Endometrial microvascular endothelial cells (primary cell): Measurements from ENCODE around the gene DOLPP1. TPM values are rescaled to one million over a fixed set of nuclear protein-coding genes. Genes with fewer than 3 reads are reported as not detected.

ENCODE experiments used
- in situ Hi-C: cut with HindIII; loops from 2 replicates; pipeline ENCODE4 v1.10.0; 2017; ENCODE audit warnings: low sequenced_read_pairs, low pct_unique_long_range_greater_than_20kb; ENCODE audit errors: inconsistent ontology term
- total RNA-seq: library from RNA; depleted of rRNA; stranded (reverse); fragments of >200 nt; gene quantifications from one replicate; pipeline ENCODE4 v1.2.3, GENCODE V29; 2015; ENCODE audit errors: inconsistent ontology term

DOLPP1 gene
- total RNA-seq, 1 donor from 2014 or later = 23.8 TPM

DNA sequence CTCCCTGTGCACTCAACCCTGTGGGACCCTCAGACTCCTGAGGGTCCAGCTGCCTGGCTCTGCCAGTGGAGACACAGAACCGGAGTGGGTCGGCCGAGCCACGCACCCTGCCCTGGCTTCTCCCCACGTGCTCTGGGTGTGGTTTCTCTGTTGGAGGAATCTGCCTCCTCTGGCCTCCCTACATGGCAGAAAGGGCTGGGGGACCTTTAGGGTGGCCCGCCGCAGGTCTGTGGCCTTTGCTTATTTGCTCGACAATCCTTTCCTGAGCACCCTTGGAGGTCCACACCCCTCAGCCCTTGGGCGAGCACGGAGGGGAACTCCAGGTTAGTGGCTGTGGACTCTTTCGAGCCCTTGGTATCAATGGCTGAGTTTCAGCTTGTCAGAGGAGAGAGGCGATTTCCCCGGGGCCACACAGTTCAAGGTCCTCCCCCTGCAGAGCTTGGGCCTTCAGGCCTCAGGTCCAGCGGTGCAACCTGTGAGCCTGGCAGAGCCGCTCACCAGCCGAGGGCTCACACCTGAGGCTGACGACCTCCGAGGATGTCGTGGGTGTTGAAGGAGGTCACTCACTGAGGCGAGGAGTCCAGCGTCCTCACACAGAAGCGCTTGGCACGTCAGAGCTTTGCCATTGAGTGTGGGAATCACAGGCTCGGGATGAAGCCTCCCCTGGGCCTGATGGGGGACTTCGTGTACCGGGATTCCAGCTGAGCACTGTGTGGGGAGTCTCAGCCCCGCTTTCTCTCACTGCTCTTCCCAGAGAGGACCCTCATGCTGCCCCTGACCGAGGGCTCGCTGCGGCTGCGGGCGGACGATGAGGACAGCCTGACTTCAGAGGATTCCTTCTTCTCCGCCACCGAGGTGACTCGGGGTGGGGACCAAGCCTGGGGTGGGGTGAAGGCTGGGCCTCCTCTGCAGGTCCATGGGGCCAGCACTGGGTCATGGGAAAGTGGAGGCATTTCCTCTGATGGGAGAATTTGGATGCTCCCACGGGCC is 20.8 kb upstream of the DOLPP1 start:
- in situ Hi-C loops = no loop called here

DNA sequence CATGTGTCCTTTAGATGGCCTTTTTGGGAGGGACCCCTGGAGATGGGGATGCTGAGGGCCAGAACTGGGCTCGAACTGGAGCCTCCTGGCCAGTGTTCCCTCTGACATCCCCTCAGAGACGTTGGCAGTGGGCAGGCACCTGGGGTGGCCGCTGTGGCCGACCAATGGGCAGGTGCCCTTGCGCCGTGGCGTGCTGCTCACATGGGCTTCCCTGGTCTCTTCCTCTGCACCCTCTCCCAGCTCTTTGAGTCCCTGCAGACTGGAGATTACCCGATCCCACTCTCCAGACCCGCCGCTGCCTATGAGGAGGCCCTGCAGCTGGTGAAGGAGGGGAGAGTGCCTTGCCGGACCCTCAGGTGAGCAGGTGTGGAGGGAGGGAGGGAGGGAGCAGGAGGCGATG is 19.9 kb upstream of the DOLPP1 start:
- in situ Hi-C loops = no loop called here

DNA sequence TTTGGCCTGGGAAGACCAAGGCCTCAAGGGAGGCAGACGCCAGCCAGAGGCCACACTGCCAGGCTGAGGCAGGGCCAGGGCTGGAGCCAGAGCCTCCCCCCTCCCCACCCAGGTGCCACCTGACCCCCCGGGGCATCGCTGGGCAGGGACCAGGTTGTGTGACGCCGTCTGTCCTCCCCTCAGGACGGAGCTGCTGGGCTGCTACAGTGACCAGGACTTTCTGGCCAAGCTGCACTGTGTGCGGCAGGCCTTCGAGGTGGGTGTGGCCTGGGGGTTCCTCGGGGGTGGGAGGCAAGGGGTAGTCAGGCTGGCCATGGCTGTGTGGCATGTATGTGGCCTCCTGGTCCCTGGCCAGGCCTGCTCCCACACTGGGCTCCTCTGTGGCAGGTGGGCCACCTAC is 17.9 kb upstream of the DOLPP1 start:
- in situ Hi-C loops = no loop called here

DNA sequence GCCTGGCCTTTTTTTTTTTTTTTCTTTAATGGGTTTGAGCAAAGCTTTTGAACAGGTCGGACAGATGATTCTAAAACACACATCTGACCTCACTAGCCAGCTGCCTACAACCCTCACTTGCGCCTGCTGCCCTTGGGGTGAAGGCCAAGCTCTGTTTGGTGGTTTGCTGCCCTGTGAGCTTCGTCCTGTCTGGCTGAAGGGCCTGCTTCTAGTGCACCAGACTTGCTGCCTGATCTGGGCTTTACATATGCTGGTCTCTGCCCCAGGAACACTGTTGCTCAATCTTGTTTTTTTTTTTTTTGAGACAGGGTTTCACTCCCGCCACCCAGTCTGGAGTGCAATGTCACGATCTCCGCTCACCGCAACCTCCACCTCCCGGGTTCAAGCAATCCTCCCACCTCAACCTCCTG is 16.4 kb upstream of the DOLPP1 start:
- in situ Hi-C loops = no loop called here

DNA sequence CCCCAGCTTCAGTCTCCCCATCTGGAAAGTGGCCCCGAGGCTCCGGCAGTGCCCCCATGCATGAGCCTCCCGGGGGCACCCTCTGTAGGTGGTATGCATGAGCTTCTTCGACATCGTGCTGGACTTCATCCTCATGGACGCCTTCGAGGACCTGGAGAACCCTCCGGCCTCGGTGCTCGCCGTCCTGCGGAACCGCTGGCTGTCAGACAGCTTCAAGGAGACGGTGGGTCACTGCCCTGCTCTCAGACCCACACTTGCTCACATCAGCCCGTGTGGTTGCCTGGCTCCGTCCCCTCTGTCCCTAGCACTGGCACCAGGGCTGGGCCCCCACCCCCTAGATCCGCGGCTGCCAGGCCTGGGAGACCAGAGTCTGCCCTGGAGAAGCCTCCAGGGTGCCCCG is 12.8 kb upstream of the DOLPP1 start:
- in situ Hi-C loops = no loop called here

DNA sequence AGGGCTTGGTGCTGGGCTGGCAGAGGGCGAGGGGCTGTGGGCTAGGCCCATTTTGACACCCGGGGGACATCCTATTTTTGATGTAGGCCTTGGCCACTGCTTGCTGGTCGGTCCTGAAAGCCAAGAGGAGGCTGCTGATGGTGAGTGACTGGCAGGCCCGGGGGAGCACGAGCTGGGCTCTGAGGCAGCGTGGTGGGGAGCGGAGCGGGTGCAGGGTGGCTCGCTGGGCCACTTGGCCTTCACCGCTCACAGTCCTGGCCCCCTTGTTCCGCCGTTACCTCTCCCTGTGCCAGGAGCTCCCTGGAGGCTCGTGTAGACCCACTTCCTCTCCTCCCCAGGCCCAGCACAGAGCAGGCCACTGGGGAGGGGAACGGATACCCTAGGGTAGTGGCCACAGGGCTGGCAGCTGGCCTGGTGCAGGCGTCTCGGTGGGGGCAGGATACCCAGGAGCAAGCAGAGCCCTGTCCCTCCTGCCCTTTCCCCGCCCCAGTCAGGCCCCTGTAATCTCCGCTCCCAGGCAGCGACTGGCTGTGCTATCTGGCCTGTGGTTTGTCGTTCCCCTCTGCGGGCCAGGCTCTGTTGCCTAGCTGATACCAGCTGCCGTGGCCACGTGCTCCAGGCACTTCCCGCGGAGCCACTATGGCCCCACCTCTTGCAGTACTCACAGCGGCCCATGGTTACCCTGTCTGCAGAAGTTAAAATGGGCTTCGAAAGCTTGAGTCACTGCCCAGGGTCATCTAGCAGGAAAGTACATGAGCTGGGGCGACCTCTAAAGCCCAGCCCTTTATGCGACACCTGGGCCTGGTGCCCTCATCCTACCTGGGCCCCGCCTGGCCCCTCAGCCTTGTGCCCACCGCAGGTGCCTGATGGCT is 11.7 kb upstream of the DOLPP1 start:
- in situ Hi-C loops = no loop called here

DNA sequence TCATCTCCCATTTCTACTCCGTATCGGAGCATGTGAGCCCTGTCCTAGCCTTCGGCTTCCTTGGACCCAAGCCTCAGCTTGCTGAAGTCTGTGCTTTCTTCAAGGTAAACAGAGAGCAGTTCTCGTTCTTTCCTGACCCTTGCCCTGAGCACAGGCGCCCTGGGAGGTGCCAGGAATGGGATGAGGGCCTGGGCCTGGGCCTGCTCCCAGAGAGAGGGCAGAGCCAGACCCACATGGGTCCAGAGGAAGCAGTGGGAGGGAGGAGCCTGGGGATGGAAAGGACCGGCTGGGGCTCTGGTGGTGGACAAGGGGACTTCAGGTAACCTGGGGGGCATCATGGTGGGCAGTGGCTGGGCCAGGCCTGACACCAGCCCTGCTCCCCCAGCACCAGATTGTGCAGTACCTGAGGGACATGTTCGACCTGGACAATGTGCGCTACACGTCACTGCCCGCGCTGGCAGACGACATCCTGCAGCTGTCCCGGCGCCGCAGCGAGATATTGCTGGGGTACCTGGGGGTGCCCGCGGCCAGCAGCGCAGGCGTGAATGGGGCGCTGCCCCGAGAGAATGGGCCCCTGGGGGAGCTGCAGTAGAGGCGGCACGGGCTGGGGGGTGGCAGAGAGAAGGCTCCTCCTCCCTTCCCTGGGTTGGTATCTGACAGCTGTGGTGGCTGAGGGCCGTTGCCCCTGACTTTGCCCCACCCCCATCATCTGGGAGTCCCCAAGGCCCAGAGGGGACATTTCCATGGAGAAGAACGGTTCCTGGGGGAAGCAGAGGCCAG is 10.9 kb upstream of the DOLPP1 start:
- in situ Hi-C loops = no loop called here

DNA sequence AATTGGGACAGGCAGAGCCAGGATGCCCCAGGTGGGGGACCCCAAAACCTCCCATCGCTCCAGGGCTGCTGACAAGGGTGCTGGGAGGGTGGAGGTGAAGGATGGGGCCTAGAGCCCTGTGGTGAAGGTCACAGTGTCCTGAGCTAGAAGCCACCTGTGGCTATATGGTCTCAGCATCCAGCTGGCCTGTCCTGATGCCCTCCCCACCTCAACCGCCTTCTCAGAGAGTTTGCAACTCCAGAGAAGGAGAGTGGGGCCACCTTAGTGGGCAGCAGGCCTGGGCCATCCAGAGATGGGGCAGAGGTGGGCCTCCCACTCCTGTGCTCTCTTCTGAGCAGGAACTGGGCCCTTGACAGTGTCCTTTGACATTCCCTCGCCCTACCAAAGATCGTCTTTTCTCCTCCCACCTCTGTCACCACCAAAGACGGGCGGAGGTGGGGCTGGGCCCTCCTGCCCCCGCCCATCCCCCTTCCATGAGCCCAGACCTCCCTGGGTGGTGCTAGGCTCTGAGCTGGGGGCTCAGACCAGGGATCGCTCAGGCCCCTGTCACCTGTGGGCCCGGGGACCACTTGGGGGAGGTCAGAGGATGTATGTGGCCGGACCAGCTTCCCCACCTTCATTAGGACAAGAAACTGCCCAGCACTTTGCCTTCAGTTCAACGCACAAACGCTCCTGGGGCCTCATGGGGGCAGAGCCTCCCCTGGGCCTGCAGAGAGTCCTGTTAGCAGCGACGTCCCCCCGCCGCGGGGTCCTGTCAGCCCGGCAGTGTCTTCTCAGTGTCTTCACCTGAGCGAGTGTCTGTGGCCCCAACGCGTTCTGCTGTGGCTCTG is 10.0 kb upstream of the DOLPP1 start:
- in situ Hi-C loops = no loop called here

DNA sequence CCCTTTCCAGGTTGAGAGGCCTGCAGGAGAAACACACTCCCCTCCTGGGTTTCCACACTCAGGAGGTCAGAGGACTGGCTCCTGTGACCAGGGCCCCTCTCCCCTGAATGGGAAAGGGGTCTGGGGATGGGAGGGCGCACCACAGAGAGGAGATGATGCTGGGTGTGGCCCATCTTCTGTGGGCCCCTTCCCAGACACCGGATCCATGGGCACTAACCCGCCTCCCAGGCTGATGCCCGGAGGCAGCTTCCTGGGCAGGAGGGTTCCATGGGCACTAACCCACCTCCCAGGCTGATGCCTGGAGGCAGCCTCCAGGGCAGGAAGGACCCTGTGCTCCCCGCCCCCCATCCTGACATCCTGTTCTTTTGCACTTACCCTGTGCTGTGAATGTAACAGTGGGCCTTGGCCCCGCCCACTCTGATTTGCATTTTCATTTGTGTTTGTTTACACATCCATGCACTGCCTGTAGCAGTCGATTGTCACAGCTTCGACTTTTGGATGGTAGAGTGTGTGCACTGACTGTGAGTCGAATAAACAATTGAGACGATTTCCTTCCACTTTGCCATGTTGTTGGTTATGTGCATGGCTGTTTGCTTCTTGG is 9.3 kb upstream of the DOLPP1 start:
- in situ Hi-C loops = no loop called here

DNA sequence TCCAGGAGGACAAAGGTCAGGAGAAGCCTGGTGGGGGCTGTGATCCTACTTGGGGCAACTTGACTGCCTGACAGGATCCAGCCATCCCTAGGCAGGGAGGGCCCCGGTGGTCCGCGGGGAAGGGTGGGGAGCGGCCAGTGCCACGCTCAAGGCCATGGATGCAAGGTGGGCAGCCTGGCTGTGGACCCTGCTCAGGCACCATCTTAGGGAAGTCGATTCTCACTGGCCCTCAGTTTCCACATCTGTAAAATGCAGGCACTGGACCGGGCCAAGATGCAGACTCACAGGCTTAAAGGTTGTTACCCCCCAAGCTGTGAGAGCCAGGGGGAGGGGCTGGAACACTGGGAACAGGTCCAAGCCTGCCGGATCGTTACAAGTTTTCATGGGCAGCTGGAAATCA is 8.7 kb upstream of the DOLPP1 start:
- in situ Hi-C loops = no loop called here

DNA sequence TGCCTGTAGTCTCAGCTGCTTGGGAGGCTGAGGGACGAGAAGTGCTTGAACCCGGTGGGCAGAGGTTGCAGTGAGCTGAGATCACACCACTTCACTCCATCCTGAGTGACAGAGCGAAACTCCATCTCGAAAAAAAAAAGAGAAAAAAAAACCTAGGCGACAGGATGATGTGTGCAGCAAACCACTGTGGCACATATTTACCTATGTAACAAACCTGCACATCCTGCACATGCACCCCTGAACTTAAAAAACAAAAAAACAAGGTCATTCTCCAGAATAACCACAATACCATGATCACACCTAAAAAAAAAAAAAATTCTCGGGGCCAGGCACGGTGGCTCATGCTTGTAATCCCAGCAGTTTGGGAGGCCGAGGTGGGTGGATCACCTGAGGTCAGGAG is 7.5 kb upstream of the DOLPP1 start:
- in situ Hi-C loops = no loop called here

DNA sequence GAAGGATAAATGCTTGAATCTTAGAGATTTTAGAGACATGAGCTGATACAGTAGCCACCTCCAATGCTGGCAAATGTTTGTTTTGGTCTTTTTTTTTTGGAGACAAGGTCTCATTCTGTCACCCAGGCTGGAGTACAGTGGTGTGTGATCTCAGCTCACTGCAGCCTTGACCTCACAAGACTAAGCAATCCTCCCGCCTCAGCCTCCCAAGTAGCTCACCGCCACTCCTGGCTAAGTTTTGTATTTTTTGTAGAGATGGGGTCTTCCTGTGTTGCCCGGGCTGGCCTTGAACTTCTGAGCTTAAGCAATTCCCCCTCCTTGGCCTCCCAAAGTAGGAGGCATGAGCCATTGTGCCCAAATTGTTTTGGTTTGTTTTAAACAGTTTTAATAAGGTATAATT is 6.8 kb upstream of the DOLPP1 start:
- in situ Hi-C loops = no loop called here

DNA sequence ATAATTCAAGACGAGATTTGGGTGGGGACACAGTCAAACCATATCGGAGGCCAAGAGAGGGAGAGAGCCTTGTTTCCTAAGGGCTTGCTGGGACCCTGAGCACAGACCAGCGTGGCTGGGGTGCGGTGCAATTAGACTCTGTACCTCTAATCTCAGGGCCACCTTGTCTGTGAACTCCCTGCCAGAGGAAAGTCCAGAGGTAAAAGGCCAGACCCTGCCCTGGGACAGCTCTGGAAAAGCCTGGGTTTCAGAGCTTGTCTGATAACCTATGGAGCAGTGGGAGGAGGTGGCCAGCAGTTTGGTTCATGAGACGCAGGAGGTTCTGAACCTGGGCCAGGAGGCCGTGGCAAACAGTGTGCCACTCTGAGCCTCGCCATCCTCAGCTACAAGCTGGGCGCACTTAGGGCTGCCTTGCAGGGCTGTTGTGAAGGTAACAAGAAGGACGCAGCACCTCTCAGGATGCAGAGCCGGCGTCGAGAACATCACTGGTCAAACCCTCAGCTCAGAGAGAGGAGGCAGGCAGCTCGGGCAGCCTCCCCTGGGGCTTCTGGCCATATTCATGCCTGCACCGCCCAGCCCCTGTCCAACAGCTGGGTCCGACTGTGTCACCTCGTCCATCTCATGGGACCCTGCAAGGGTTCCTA is 4.8 kb upstream of the DOLPP1 start:
- in situ Hi-C loops = no loop called here

DNA sequence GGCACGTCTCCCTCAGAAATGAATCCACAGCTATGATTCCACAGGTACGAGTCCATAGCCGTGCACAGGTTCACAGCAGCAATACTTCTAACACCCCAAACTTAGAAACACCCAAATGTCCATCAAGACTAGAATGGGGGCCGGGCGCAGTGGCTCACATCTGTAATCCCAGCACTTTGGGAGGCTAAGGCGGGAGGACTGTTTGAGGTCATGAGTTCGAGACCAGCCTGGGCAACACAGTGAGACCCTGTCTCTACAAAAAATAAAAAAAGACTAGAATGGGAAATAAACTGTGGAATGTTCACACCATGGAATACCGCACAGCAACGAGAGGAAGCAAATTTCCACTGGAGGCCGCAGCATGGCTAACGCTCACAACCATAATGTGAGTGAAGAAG is 4.3 kb upstream of the DOLPP1 start:
- in situ Hi-C loops = no loop called here

DNA sequence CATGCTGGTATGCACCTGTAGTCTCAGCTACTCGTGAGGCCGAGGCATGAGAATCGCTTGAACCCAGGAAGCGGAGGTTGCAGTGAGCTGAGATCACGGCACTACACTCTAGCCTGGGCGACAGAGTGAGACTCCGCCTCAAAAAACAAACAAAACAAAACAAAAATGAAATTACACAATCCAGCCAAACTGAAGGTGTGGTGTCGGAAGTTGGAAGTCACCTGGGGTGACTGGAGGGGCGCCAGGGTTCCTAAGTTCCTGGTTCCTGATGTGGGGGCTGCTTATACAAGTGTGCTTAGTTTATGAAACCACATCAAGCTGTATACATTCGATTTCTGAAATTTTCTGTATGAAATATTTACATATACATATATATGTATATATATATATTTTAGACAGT is 3.7 kb upstream of the DOLPP1 start:
- in situ Hi-C loops = no loop called here

DNA sequence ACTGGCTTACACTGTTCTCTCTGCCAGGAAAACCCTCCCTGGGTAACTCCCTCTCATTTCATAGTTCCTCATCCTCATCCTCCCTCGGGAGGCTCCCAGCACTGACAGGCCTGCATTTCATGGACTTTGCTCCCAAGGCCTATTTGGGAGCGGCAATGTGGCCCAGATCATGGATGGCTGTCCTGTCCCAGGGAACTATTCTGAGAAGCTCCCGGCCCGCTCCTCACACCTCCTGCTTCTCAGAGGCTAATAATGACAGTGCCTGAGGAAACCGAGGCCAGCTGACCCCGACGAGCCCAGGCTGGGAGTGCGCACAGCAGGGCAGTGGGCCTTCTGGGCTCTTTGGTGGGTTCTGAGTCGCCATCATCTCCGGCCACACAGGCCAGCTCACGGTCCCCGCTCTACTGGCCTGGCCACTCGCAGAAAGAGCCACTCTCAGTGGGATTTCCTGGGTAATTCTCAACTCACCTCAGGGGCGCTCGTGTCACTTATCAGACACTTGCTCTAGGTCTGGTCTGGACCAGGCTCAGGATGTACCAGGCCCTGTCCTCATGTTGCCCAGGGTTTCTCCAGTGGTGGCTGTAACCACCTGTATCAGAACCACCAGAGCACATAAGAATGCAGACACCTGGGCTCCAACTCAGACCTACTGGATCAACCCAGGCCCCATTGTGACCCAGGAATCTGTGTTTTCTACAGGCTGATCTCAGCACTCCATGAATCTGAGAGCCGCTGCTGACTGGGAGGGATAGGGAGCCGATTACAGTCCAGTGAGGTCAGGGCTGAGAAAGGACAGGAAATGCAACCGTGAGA is 2.0 kb upstream of the DOLPP1 start:
- in situ Hi-C loops = no loop called here

DNA sequence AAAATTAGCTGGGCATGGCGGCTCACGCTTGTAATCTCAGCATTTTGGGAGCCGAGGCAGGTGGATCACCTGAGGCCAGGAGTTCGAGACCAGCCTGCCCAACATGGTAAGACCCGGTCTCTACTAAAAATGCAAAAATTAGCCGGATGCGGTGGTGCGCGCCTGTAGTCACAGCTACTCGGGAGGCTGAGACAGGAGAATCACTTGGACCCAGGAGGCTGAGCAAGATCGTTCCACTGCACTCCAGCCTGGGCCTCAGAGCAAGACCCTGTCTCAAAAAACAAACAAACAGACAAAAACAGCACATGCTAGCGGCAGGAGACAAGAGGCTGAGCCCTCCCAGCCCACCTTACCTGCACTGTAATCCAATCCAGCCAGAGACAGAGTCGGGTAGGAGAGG is 1.1 kb upstream of the DOLPP1 start:
- in situ Hi-C loops = no loop called here
